Measurements from ENCODE around the gene C2orf49.

C2orf49 gene

DNA sequence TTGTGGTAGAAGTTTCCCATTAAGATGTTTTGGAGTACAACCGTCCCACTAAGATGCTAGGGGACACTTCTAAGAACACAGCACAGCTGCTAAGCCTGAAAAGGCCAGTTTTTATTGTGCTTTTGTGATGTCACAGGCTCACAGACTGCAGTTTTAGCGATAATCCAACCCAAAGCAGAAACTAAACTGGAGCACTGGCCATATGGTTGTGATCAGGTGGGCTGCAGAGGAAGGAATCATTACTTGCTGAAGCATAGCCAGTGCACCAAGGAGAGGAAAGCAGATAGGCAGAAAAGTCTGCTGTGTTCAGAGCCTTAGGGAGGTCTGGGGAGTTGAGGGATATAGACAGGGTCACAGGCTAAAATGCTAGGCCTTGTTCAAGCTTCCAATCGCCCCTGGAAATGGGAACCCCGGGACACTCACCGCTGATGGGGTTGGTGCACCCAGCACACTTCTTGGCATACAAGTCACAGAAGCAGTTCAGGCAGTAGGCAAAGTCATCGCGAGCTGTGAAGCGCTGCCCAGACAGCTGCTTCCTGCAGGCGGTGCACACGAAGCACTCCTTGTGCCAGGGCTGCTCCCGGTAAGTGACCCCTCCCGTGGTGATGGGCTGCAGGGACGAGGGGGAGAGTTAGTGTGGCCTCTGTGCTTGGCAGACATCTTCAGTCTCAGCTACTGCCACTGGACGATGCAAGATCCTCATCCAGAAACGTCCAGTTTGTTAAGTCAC is 25.7 kb downstream of the C2orf49 start:
- DNase-seq: no peak

DNA sequence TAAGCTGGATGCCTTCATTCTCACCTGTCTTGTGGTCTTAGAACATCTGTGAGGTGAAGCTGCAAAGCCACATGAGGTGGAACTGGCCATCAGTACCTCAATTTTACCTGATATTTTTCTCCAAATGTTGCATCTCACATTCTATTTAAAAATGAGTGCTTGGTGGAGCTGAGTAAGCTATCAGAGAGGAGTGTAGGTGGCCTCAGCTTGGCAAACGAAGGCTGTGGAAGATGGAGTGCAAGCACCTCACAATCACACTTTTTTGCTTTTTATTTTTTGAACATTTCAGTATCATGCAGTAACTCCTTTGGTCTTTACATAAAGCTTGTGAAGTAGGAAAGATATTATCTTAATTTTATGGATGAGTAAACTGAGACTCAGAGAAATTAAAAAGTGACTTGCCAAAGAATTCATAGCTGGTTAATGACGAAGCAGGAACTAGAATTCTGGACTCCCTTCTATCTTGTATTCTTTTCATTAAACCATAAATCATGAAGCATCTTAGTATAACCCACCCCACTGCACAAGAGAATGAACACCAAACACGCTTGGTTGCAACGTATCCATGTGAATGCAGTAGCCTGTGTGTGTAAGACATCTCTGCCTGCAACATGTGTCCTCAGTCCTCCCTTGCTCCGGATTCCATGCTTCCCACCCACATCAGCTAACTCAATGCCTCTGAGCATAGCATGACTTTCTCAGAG is 27.2 kb downstream of the C2orf49 start:
- no peak for DNase-seq

- DNase-seq: no peak
Observed at GRCh38 chr2:105365206-105365605, 27.9 kb downstream of the C2orf49 start.

DNA sequence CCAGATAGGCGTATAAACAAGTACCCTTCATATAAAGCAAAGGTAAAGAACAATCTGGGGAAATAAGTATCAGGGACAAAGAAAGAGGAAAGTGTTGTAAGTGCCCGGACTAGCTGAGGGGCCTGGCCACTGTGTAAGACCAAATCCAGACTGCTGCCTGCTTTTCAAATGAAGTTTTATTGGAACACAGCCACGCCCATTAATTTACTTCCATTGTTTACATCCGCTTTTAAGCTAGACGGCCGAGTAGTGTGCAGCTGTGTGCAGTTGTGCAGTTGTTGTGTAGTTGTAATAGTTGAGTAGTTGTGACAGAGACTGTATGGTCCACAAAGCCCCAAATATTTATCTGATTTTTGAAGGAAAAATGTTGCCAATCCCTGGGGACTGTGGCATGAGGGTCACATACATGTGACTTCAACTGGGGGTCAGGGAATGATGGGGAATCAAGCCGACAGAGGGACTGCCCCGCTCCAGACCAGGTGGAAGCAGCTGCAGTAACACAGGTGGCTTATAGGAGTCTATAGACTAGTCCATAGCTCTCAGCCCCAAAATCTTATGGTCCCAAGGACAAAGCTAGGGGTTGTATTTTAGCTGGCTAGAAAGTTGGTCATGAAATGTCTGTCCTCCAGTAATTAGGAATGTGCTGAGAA is 31.5 kb downstream of the C2orf49 start:
- DNase-seq: no peak

- DNase-seq: peak; percentile 84
Observed at GRCh38 chr2:105369777-105370690, 32.7 kb downstream of the C2orf49 start.

- no peak for DNase-seq
Observed at GRCh38 chr2:105371156-105371555, 33.8 kb downstream of the C2orf49 start.

DNA sequence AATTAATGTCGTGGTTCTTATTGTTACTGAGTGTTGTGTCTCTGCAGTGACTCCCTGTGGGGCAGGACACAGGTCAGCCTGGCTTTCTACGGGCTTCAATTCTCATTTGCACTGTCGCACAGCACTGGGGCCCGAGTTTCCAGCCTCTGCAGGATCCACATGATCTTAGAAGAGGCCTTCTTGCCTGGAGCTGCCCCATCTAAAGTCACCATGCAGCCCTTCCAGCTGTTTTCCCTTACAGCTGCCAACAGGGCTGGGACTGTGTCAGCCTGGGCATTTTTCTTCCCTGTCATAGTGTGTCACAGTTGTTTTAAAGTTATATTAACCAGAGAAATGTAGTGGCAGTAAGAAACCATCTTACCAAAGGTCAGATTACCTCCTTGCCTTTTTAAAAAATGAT is 34.5 kb downstream of the C2orf49 start:
- DNase-seq: no peak

DNA sequence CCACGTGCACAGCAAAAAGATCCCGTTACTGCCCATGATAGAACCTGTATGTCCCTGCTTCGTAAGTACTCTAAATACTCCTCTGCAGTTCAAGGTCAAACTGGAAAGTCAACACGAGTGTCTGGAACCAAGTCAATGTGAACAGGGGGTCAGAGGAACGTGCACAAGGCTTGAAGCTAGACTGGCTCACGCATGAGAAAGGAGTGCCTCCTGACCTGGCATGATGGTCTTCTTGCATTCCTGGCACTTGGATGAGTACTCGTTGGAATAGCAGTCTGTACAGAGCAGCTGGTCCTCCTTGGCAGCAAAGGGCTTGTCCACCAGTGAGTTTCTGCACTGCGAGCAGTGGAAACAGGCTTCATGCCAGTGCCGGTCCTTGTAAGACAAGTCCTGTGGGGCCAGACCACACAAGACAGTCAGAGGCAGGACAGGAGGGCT is 36.0 kb downstream of the C2orf49 start:
- DNase-seq: no peak

GRCh38 chr2:105373895-105374401 is 36.6 kb downstream of the C2orf49 start:
- DNase-seq: no peak

DNA sequence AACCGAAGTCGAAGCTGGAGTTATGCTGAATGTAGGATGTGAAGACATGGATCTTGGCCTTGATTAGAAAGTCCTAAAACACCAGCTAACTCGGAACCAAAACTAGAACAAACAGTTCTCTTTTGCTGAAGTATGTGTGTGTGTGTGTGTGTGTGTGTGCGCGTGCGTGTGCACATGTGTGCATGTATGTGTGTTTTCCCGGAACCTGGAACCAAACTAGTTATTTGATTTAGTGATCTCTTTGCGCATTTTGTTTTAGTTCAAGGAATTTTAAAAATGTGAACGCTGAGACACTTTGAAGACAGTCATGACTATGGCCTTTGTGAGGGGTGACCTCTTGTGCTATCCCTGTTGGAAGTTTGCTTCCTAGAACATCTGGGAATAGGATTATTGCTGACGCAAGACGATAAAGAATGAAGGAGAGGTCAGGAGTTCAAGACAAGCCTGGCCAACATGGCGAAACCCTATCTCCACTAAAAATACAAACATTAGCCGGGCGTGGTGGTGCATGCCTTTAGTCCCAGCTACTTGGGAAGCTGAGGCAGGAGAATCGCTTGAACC is 37.7 kb downstream of the C2orf49 start:
- DNase-seq: peak; percentile 56

DNA sequence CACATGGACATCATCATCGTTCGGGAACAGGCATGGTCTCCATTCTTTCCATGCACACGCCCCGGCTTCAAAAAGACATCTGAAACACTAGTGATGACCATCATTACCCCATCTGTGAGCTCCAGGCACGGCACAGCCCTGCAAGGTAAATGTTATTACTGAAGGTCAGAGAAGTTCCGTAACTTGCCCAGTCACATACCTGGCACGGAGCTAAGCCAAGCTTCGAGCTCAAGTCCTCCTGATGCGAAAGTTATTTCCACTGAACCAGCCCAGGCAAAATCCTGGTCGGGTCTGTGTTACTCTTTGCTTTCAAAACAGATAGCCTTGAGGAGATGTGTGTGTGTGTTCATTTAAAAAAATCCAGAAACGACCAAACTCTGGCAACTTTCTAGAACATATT is 38.7 kb downstream of the C2orf49 start:
- no peak for DNase-seq

- DNase-seq: peak; percentile 83
Observed at GRCh38 chr2:105376789-105377240, 39.5 kb downstream of the C2orf49 start.

- no peak for DNase-seq
Observed at GRCh38 chr2:105377871-105378270, 40.5 kb downstream of the C2orf49 start.

DNA sequence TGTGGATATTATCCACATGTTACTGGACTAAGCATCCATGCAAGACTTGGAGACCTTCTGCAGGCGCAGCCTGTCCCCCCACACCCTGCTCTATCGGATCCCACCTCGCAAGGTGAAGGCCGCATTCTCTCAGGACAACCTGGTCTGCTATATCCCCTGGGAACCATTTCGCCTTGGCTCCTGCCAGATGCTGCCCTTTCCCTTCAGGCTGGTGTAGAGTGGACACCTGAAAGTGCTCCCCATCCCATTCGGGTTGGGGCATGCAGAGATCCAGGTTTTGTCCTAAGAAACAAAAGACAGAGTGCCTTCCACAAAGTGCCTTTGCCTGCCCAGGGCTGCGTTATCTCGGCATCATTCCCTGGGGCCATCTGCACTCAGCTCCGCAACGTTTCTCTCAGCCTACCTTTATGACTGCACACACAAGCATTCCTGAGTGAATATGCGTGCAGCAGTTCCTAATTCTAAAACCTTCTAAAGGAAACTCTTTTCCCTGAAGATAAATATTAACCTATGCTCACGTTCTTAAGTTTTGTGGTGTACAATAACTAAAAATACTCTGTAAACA is 41.0 kb downstream of the C2orf49 start:
- DNase-seq: no peak

DNA sequence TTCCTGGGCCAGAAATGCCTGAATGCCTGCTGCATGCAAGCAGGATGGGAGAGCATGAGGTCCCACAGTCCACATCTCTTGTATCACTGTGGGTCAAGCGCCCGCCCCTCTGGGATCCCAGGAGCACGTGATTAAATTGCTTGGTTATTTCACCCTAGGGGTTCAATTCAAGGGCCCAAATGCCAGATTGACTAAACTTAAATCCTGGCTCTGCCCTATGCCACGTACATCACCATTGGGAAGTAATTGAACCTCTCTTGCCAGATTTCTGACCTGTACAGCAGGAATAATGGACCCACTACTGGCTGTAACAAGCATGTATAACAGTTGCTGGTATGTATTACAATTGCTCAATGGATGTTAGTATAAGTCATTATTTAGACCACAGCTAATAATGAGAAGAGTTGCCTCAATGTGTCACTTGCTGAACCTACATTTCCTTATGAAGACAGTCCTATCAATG is 41.6 kb downstream of the C2orf49 start:
- no peak for DNase-seq

GRCh38 chr2:105379741-105380186 is 42.4 kb downstream of the C2orf49 start:
- no peak for DNase-seq

- DNase-seq: no peak
Observed at GRCh38 chr2:105380432-105381100, 43.2 kb downstream of the C2orf49 start.

- DNase-seq: no peak
Observed at GRCh38 chr2:105381101-105381668, 43.8 kb downstream of the C2orf49 start.

DNA sequence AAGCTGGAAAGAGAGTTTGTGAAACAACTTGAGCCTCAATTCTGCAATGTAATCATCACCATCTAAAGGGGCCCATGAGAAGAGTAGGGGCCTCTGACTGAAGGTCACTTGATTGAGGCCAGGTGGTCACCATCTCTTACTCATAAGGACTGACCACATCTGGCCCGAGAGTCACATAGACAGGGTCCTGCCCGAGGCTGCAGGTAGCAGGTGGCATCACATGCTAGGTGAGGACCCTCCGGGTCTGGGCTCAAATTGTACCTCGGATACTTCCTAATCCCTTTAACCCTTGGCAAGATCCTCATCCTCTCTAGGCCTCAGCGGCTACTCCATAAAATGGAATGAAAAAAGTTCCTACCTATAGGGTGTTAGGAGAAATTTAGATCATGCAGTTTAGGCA is 44.8 kb downstream of the C2orf49 start:
- DNase-seq: no peak

GRCh38 chr2:105383432-105384166 is 46.3 kb downstream of the C2orf49 start:
- DNase-seq: no peak

Data from fibroblast of skin of scalp (primary cell).